Stimulated activated CD4-positive, alpha-beta T cell treated with anti-CD3 and anti-CD28 coated beads, TNF-alpha, amount 100 ng/mL, for 1 hour (primary cell): ENCODE results near the gene NDFIP1.
"Not testable (repeated sequence)": the region's sequence is repeated elsewhere in the genome, so short reads cannot be mapped to it uniquely, and the experiment has no call there.

Experiments
- DNase-seq, 3 donors: peaks; one replicate each; pipeline ENCODE4 v3.0.0-alpha.2; 2020; ENCODE audit warnings: low read depth in 3 of 3, low spot score in 1 of 3

Gene NDFIP1

GRCh38 chr5:142183561-142183960 is 75.0 kb downstream of the NDFIP1 start:
- no peak for DNase-seq

GRCh38 chr5:142184988-142185387 is 76.4 kb downstream of the NDFIP1 start:
- DNase-seq, result no peak

GRCh38 chr5:142186514-142186856 is 77.9 kb downstream of the NDFIP1 start:
- DNase-seq, result no peak

GRCh38 chr5:142186857-142187594 is 78.4 kb downstream of the NDFIP1 start:
- no peak for DNase-seq

GRCh38 chr5:142188691-142189090 is 80.1 kb downstream of the NDFIP1 start:
- DNase-seq, result not testable (repeated sequence)

DNA sequence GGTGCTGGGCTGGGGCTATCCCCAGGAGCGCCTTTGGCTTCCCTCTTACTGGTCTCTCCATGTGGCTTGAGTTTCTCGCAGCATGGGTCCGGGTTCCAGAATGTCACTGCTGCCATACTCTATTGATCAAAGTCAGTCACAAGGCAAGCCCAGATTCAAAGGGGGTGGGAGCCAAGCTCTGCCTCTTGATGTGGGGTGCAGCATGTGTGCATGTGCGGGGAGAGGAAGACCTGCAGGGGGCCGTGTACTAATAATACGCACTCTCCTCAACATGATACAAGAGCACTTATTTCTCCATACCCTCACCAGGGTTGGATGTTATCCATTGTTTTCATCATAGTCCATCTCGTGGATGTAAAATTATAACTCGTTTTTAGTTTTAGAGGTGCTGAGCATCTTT is 81.2 kb downstream of the NDFIP1 start:
- no peak for DNase-seq

- no peak for DNase-seq
Measured at GRCh38 chr5:142191776-142192175, 83.2 kb downstream of the NDFIP1 start.

GRCh38 chr5:142192286-142193113 is 83.9 kb downstream of the NDFIP1 start:
- no peak for DNase-seq

DNA sequence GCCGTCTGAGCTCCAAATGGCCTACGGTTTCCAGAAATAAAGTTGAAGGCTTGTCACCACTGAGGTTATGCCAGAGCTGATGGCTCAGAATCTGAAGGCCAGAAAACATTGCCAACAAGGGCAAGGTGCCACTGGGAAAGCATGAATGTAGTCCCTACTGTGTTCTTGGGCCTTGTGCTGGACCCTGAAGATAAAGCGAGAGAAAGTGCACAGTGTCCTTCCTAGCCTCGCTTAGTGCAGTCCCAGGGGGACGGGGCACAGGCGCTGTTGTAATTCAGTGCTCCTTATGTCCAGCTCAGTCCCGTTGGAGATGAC is 84.5 kb downstream of the NDFIP1 start:
- DNase-seq, result no peak

GRCh38 chr5:142197098-142197497 is 88.5 kb downstream of the NDFIP1 start:
- no peak for DNase-seq

GRCh38 chr5:142197781-142198180 is 89.2 kb downstream of the NDFIP1 start:
- no peak for DNase-seq

GRCh38 chr5:142199388-142199787 is 90.8 kb downstream of the NDFIP1 start:
- no peak for DNase-seq

DNA sequence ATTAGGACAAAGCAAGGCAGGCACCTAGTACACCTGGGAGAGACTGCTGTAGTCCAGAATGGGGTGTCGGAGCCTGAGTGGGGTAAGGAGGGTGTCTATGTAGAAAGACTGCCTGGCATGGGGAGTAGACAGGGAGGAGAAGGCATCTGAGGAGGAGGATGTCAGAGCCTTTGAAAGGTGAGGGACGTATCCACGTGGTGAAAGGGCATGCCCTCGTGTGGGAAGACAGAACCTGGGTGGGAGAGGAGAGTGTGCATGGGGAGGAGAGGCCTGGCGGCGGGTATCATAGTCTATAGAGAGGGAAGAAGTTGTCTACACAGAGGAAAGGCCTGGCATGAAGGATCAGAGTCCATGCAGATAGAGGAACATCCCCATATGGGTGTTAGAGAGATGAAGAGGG is 91.8 kb downstream of the NDFIP1 start:
- DNase-seq, result no peak

GRCh38 chr5:142201471-142201887 is 92.9 kb downstream of the NDFIP1 start:
- DNase-seq, result no peak

GRCh38 chr5:142202282-142202681 is 93.7 kb downstream of the NDFIP1 start:
- DNase-seq, result no peak
